DND-41 (cell line): Measurements from ENCODE around the gene CALM1.

Experiments used
- ATAC-seq: fragments of 200-7000 bp; cut with Tn5 transposase; 3 replicates; pipeline ENCODE4 v1.9.1; 2021; ENCODE audit warnings: low read depth; ENCODE audit not compliant: insufficient read depth
- DNase-seq: peaks from one replicate; pipeline ENCODE4 v3.0.0-alpha.2; 2020
- H2AFZ ChIP-seq: 2 replicates; pipeline ENCODE4 v1.6.0; 2012; ENCODE audit warnings: low read depth, low read length
- H3K27ac ChIP-seq: 2 replicates; pipeline ENCODE4 v1.5.1; 2012; ENCODE audit warnings: low read length, inconsistent platforms
- H3K27me3 ChIP-seq: fragments of 200-600 bp; sonication (generic); 2 replicates; pipeline ENCODE4 v1.6.0; 2012; ENCODE audit warnings: low read length, mild to moderate bottlenecking, inconsistent platforms; ENCODE audit not compliant: insufficient read depth, poor library complexity
- H3K36me3 ChIP-seq: 2 replicates; pipeline ENCODE4 v1.5.1; 2012; ENCODE audit warnings: low read length, inconsistent platforms; ENCODE audit not compliant: insufficient read depth
- H3K4me1 ChIP-seq: 2 replicates; pipeline ENCODE4 v1.5.1; 2012; ENCODE audit warnings: mild to moderate bottlenecking, low read length; ENCODE audit not compliant: insufficient read depth
- H3K4me2 ChIP-seq: 2 replicates; pipeline ENCODE4 v1.6.0; 2012; ENCODE audit warnings: mild to moderate bottlenecking, moderate library complexity, low read length, inconsistent platforms; ENCODE audit not compliant: insufficient read depth
- H3K4me3 ChIP-seq, 2 experiments: fragments of 200-600 bp in 1 of 2; shearing (Covaris generic) in 1 of 2; 2 replicates each; pipeline ENCODE4 v1.5.1; 2012 to 2016; ENCODE audit warnings: inconsistent platforms in 2 of 2, low read length in 2 of 2, mild to moderate bottlenecking in 2 of 2, low read depth in 1 of 2, moderate library complexity in 1 of 2
- H3K79me2 ChIP-seq: 2 replicates; pipeline ENCODE4 v1.6.0; 2012; ENCODE audit warnings: low read length, inconsistent platforms; ENCODE audit not compliant: insufficient read depth
- H3K9ac ChIP-seq: 2 replicates; pipeline ENCODE4 v1.6.0; 2012; ENCODE audit warnings: low read depth, mild to moderate bottlenecking, inconsistent platforms, low read length, moderate library complexity
- H3K9me3 ChIP-seq: 2 replicates; pipeline ENCODE4 v1.5.1; 2012; ENCODE audit warnings: low read length, moderate library complexity, mild to moderate bottlenecking, inconsistent platforms; ENCODE audit not compliant: insufficient read depth, severe bottlenecking
- H4K20me1 ChIP-seq: 2 replicates; pipeline ENCODE4 v1.6.0; 2012; ENCODE audit warnings: low read length; ENCODE audit not compliant: insufficient read depth
- EZH2 ChIP-seq: IDR thresholded peaks from 3 replicates; pipeline ENCODE4 v1.6.1; 2012; ENCODE audit warnings: borderline replicate concordance, low read depth, mild to moderate bottlenecking, moderate library complexity, low read length, inconsistent platforms; ENCODE audit not compliant: severe bottlenecking
- TF ChIP-seq, protein P1 (sequence below): IDR thresholded peaks from 2 replicates; pipeline ENCODE4 v1.5.1; 2012; ENCODE audit warnings: borderline replicate concordance, low read length, moderate library complexity, mild to moderate bottlenecking; ENCODE audit not compliant: poor library complexity, severe bottlenecking; ENCODE audit errors: extremely low read depth

CALM1 gene

DNA sequence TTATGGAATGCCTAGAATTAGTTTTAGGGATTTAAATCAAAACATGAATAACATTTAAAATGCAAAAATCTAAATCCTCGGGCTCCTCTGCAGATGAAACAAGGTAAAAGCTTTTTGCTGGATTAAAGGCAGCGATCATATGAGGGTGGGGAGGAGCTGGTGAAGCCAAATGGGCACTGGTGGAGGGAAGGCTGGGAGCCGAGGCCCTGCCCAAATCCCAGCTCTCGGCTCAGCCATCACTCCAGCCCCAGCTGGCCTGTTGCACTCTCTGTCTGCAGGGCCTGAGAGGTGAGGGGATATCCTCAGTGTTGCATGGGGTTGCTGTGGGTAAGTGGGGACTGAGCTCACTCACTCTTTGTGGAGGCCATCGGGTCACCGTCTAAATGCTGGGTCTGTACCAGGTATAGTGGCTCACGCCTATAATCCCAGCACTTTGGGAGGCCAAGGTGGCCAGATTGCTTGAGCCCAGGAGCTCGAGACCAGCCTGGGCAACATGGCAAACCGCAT is 28.6 kb downstream of the CALM1 start:
- DNase-seq (no peak), ATAC-seq (no peak)
- Histone ChIP-seq H3K27ac (no peak overlapping the region), H3K4me1 (no peaks in the 10 kb centered on the region), H4K20me1 (no peaks in the 10 kb centered on the region), H3K79me2 (no peaks in the 10 kb centered on the region), H2AFZ (no peak overlapping the region), H3K9ac (no peak overlapping the region), H3K4me2 (no peak overlapping the region), H3K36me3 (no peaks in the 10 kb centered on the region), H3K4me3 (no peak overlapping the region), H3K9me3 (no peaks in the 10 kb centered on the region), H3K27me3 (no peaks in the 10 kb centered on the region)
- no peak for TF ChIP-seq EZH2
- TF ChIP-seq, protein P1, sequence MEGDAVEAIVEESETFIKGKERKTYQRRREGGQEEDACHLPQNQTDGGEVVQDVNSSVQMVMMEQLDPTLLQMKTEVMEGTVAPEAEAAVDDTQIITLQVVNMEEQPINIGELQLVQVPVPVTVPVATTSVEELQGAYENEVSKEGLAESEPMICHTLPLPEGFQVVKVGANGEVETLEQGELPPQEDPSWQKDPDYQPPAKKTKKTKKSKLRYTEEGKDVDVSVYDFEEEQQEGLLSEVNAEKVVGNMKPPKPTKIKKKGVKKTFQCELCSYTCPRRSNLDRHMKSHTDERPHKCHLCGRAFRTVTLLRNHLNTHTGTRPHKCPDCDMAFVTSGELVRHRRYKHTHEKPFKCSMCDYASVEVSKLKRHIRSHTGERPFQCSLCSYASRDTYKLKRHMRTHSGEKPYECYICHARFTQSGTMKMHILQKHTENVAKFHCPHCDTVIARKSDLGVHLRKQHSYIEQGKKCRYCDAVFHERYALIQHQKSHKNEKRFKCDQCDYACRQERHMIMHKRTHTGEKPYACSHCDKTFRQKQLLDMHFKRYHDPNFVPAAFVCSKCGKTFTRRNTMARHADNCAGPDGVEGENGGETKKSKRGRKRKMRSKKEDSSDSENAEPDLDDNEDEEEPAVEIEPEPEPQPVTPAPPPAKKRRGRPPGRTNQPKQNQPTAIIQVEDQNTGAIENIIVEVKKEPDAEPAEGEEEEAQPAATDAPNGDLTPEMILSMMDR = no peak

DNA sequence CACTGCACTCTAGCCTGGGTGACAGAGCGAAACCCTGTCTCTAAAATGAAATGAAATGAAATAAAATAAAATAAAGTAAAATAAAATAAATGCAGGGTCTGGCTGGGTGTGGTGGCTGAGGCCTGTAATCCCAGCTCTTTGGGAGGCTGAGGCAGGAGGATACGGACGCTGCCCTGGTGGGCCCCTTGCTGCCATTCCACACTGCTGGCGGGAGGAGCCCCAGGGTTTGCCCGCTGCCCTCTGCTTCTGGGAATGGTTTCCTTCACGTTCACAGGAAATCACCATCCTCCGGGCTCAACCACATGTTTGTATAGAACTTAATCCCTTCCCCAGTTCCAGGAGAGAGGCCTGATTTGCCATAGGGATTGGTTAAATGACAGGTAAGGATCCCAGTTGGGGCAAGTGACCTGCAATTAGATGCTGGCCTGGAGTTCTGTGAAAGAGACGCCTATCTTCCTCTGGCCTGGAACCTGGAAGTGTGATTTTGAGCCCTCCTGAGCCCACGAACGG is 29.3 kb downstream of the CALM1 start:
- H3K9me3 ChIP-seq = no peaks in the 10 kb centered on the region
- H3K4me2 ChIP-seq = no peak overlapping the region
- no peak overlapping the region for H2AFZ ChIP-seq
- TF ChIP-seq EZH2 = no peak
- TF ChIP-seq, protein P1 = no peak
- no peak overlapping the region for H3K27ac ChIP-seq
- H4K20me1 ChIP-seq = no peaks in the 10 kb centered on the region
- no peaks in the 10 kb centered on the region for H3K79me2 ChIP-seq
- DNase-seq = no peak
- no peaks in the 10 kb centered on the region for H3K36me3 ChIP-seq
- no peak overlapping the region for H3K4me3 ChIP-seq
- ATAC-seq = no peak
- H3K27me3 ChIP-seq = no peaks in the 10 kb centered on the region
- H3K9ac ChIP-seq = no peak overlapping the region
- H3K4me1 ChIP-seq = no peaks in the 10 kb centered on the region

DNA sequence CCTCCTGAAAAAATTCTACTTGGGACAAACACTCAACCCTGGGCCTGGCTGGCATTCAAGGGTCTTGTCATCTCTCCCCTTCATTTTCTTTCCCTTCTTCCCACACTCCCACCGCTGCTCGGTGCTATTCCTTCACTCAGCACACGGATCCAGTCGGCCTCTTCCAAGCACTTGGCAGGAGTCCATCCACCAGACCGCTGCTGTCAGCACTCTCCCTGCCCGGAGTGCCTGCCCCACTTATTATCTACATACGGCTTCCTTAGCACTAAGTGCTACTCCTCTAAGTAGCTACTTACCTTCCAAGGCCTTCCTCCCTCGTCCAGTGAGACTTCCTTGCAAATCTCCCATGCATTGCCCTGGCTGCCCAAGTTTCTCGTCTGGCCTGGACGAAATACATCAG is 29.8 kb downstream of the CALM1 start:
- Histone ChIP-seq H3K27ac (no peak overlapping the region), H3K27me3 (no peaks in the 10 kb centered on the region), H3K4me2 (no peak overlapping the region), H4K20me1 (no peaks in the 10 kb centered on the region), H3K4me1 (no peaks in the 10 kb centered on the region), H3K9me3 (no peaks in the 10 kb centered on the region), H3K79me2 (no peaks in the 10 kb centered on the region), H3K9ac (no peak overlapping the region), H2AFZ (no peak overlapping the region), H3K4me3 (no peak overlapping the region), H3K36me3 (no peaks in the 10 kb centered on the region)
- DNase-seq (no peak), ATAC-seq (no peak)
- no peak for TF ChIP-seq EZH2
- TF ChIP-seq, protein P1 = no peak
